Measurements from ENCODE around the gene HEPH. TPM values are rescaled to one million over a fixed set of nuclear protein-coding genes. Genes with fewer than 3 reads are reported as not detected.

The HEPH gene
- total RNA-seq, 1 experiment from 2014 or later: not detected

DNA sequence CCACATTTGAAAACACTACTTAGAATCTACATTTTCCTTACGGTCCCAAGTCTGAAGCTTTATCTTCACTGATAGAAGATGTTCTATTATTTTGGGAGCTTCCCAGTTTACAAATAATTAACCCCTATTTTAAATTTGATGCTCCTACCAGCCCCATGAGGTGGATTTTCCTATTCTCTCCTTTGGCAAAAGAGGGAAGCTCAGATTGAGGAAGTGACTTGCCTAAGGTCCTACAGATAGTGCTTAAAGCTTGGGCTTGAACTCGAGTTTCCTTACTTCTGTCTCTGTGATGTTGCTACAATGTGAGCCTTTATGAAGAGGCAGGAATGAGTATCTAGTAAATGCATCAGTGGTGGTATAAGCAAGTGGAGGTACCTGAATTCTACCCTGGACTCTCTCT, 27.5 kb downstream of the HEPH start:
- TF ChIP-seq, protein P1, sequence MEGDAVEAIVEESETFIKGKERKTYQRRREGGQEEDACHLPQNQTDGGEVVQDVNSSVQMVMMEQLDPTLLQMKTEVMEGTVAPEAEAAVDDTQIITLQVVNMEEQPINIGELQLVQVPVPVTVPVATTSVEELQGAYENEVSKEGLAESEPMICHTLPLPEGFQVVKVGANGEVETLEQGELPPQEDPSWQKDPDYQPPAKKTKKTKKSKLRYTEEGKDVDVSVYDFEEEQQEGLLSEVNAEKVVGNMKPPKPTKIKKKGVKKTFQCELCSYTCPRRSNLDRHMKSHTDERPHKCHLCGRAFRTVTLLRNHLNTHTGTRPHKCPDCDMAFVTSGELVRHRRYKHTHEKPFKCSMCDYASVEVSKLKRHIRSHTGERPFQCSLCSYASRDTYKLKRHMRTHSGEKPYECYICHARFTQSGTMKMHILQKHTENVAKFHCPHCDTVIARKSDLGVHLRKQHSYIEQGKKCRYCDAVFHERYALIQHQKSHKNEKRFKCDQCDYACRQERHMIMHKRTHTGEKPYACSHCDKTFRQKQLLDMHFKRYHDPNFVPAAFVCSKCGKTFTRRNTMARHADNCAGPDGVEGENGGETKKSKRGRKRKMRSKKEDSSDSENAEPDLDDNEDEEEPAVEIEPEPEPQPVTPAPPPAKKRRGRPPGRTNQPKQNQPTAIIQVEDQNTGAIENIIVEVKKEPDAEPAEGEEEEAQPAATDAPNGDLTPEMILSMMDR (conservative IDR thresholded peaks at IDR 0.05; ENCODE audit: low read depth, low read length): no peak
- no peak for TF ChIP-seq EZH2 (IDR thresholded peaks at IDR 0.05; ENCODE audit: borderline replicate concordance, low read depth, low read length, poor library complexity, severe bottlenecking)
- Histone ChIP-seq H3K9me3 (ENCODE audit: low read depth, low read length, poor library complexity, severe bottlenecking) (no peaks in the 10 kb centered on the region), H3K27me3 (replicated peaks; ENCODE audit: insufficient read depth, low read depth, low read length, poor library complexity) (no peaks in the 10 kb centered on the region), H3K36me3 (ENCODE audit: insufficient read depth, low read length, poor library complexity, severe bottlenecking) (no peaks in the 10 kb centered on the region), H3K4me3 (ENCODE audit: low read depth, low read length, poor library complexity, severe bottlenecking) (no peak overlapping the region), H3K4me1 (ENCODE audit: insufficient read depth, low read length, poor library complexity, severe bottlenecking) (no peaks in the 10 kb centered on the region), H3K27ac (ENCODE audit: low read depth, low read length, poor library complexity, severe bottlenecking) (no peak overlapping the region)
- no peak for DNase-seq (ENCODE audit: low spot score)
- BruUV-seq (replicated peaks): no TSS peak
- POLR2A ChIA-PET (ENCODE audit: low non-redundant PET): no interaction called here
- CTCF ChIA-PET: no interaction called here
- intact Hi-C loops (cut with micrococcal nuclease; ENCODE audit: unreplicated experiment): no loop called here

DNA sequence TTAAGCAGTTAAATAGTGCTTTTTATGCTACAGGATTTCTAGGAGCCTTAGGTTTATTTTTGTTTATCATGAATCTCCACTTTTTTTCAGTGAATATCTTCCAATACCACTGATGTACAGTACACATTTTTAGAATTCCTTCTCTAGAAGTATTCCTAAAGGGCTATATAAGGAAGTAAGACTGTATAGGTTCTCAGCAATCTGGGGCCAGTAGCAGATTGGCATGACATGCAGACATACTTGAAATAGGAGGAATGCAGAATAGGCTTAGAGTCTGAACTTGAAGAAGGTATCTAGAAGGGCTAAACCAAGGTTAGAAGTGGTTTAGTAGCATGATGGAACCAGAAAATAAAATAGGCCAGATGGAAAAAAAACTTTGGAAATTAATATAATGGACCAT, 29.8 kb downstream of the HEPH start:
- H3K27ac ChIP-seq (ENCODE audit: low read depth, low read length, poor library complexity, severe bottlenecking): no peak overlapping the region
- H3K27me3 ChIP-seq (replicated peaks; ENCODE audit: insufficient read depth, low read depth, low read length, poor library complexity): no peaks in the 10 kb centered on the region
- H3K4me3 ChIP-seq (ENCODE audit: low read depth, low read length, poor library complexity, severe bottlenecking): no peak overlapping the region
- ChIA-PET POLR2A (ENCODE audit: low non-redundant PET) (no interaction called here), CTCF (no interaction called here)
- TF ChIP-seq EZH2 (IDR thresholded peaks at IDR 0.05; ENCODE audit: borderline replicate concordance, low read depth, low read length, poor library complexity, severe bottlenecking): no peak
- TF ChIP-seq, protein P1 (conservative IDR thresholded peaks at IDR 0.05; ENCODE audit: low read depth, low read length): no peak
- H3K36me3 ChIP-seq (ENCODE audit: insufficient read depth, low read length, poor library complexity, severe bottlenecking): no peaks in the 10 kb centered on the region
- no TSS peak for BruUV-seq (replicated peaks)
- DNase-seq (ENCODE audit: low spot score): no peak
- no peaks in the 10 kb centered on the region for H3K4me1 ChIP-seq (ENCODE audit: insufficient read depth, low read length, poor library complexity, severe bottlenecking)
- intact Hi-C loops (cut with micrococcal nuclease; ENCODE audit: unreplicated experiment): no loop called here
- no peaks in the 10 kb centered on the region for H3K9me3 ChIP-seq (ENCODE audit: low read depth, low read length, poor library complexity, severe bottlenecking)

DNA sequence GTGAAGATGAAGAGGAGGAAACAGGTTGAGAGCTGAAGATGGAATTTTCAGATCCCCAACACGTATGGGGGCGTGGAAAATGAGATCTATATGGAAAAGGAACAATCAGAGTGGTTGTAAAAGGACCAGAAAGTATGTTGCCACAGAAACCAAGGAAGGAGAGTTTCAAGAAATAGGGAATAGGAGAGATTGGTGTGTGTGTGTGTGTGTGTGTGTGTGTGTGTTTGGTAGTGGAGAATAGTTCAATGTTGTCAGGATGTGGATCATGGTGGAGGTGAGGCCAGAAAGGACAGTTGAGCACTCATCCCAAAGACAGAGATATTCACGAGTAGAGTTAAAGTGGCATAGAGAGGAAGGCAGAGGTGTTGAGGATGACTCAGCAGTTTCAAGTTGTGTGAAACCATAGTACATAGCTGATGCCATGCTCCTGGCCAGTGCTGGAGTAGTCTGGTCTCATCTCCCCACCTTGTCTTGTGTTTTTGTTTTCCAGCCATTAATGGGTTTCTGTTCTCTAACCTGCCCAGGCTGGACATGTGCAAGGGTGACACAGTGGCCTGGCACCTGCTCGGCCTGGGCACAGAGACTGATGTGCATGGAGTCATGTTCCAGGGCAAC, 36.1 kb downstream of the HEPH start:
- H3K9me3 ChIP-seq (ENCODE audit: low read depth, low read length, poor library complexity, severe bottlenecking): no peaks in the 10 kb centered on the region
- ChIA-PET CTCF (no interaction called here), POLR2A (ENCODE audit: low non-redundant PET) (no interaction called here)
- H3K4me1 ChIP-seq (ENCODE audit: insufficient read depth, low read length, poor library complexity, severe bottlenecking): no peaks in the 10 kb centered on the region
- no peak overlapping the region for H3K4me3 ChIP-seq (ENCODE audit: low read depth, low read length, poor library complexity, severe bottlenecking)
- intact Hi-C loops (cut with micrococcal nuclease; ENCODE audit: unreplicated experiment): no loop called here
- no peak overlapping the region for H3K27ac ChIP-seq (ENCODE audit: low read depth, low read length, poor library complexity, severe bottlenecking)
- no peaks in the 10 kb centered on the region for H3K27me3 ChIP-seq (replicated peaks; ENCODE audit: insufficient read depth, low read depth, low read length, poor library complexity)
- BruUV-seq (replicated peaks): no TSS peak
- DNase-seq (ENCODE audit: low spot score): no peak
- no peak for TF ChIP-seq EZH2 (IDR thresholded peaks at IDR 0.05; ENCODE audit: borderline replicate concordance, low read depth, low read length, poor library complexity, severe bottlenecking)
- TF ChIP-seq, protein P1 (conservative IDR thresholded peaks at IDR 0.05; ENCODE audit: low read depth, low read length): no peak
- H3K36me3 ChIP-seq (ENCODE audit: insufficient read depth, low read length, poor library complexity, severe bottlenecking): no peaks in the 10 kb centered on the region

Data from A673 (cell line).